Measurements from ENCODE around the gene FBP1.

The FBP1 gene

GRCh38 chr9:94611638-94612068, 27.7 kb downstream of the FBP1 start:
- Histone ChIP-seq H3K9ac (no peak overlapping the region), H3K36me3 (ENCODE audit: insufficient read depth) (no peaks in the 10 kb centered on the region), H3K79me2 (ENCODE audit: insufficient read depth, low read depth) (no peaks in the 10 kb centered on the region), H3K27me3 (ENCODE audit: insufficient read depth, low read depth) (no peaks in the 10 kb centered on the region), H3K4me2 (no peak overlapping the region; the same call in 1 of the 2 replicates), H2AFZ (ENCODE audit: low read depth) (no peak overlapping the region), H3K27ac (no peak overlapping the region), H4K20me1 (ENCODE audit: insufficient read depth) (no peaks in the 10 kb centered on the region), H3K4me3 (IDR thresholded peaks at IDR 0.05; ENCODE audit: insufficient read depth, low read depth, low read length) (no peak overlapping the region), H3K4me1 (ENCODE audit: low read depth, poor library complexity, severe bottlenecking) (peaks cover 23% of the 10 kb centered on the region)
- TF ChIP-seq CTCF (conservative IDR thresholded peaks at IDR 0.05; ENCODE audit: low read depth, low read length), result no peak

- H3K27ac ChIP-seq, result no peak overlapping the region
- TF ChIP-seq CTCF (conservative IDR thresholded peaks at IDR 0.05; ENCODE audit: low read depth, low read length), result no peak
- H3K79me2 ChIP-seq (ENCODE audit: insufficient read depth, low read depth), result no peaks in the 10 kb centered on the region
- H3K4me1 ChIP-seq (ENCODE audit: low read depth, poor library complexity, severe bottlenecking), result peaks cover 12% of the 10 kb centered on the region
- H3K27me3 ChIP-seq (ENCODE audit: insufficient read depth, low read depth), result no peaks in the 10 kb centered on the region
- H3K4me3 ChIP-seq (IDR thresholded peaks at IDR 0.05; ENCODE audit: insufficient read depth, low read depth, low read length), result no peak overlapping the region
- H4K20me1 ChIP-seq (ENCODE audit: insufficient read depth), result no peaks in the 10 kb centered on the region
- no peak overlapping the region for H2AFZ ChIP-seq (ENCODE audit: low read depth)
- H3K36me3 ChIP-seq (ENCODE audit: insufficient read depth), result no peaks in the 10 kb centered on the region
- no peak overlapping the region for H3K9ac ChIP-seq
- no peak overlapping the region for H3K4me2 ChIP-seq
These were observed 29.1 kb downstream of the FBP1 start for GRCh38 chr9:94610181-94610606.

GRCh38 chr9:94607423-94607691, 32.0 kb downstream of the FBP1 start:
- Histone ChIP-seq H3K4me1 (ENCODE audit: low read depth, poor library complexity, severe bottlenecking) (peaks cover 17% of the 10 kb centered on the region), H3K27ac (no peak overlapping the region), H3K79me2 (ENCODE audit: insufficient read depth, low read depth) (no peaks in the 10 kb centered on the region), H3K27me3 (ENCODE audit: insufficient read depth, low read depth) (no peaks in the 10 kb centered on the region), H2AFZ (ENCODE audit: low read depth) (no peak overlapping the region), H3K36me3 (ENCODE audit: insufficient read depth) (no peaks in the 10 kb centered on the region), H4K20me1 (ENCODE audit: insufficient read depth) (no peaks in the 10 kb centered on the region), H3K9ac (no peak overlapping the region), H3K4me2 (no peak overlapping the region), H3K4me3 (IDR thresholded peaks at IDR 0.05; ENCODE audit: insufficient read depth, low read depth, low read length) (no peak overlapping the region)
- no peak for TF ChIP-seq CTCF (conservative IDR thresholded peaks at IDR 0.05; ENCODE audit: low read depth, low read length)

- Histone ChIP-seq H3K4me1 (ENCODE audit: low read depth, poor library complexity, severe bottlenecking) (peaks cover 12% of the 10 kb centered on the region), H2AFZ (ENCODE audit: low read depth) (no peak overlapping the region), H3K36me3 (ENCODE audit: insufficient read depth) (no peaks in the 10 kb centered on the region), H3K9ac (no peak overlapping the region), H3K27me3 (ENCODE audit: insufficient read depth, low read depth) (no peaks in the 10 kb centered on the region), H3K4me3 (IDR thresholded peaks at IDR 0.05; ENCODE audit: insufficient read depth, low read depth, low read length) (no peak overlapping the region), H3K27ac (no peak overlapping the region), H4K20me1 (ENCODE audit: insufficient read depth) (no peaks in the 10 kb centered on the region), H3K79me2 (ENCODE audit: insufficient read depth, low read depth) (no peaks in the 10 kb centered on the region), H3K4me2 (no peak overlapping the region)
- no peak for TF ChIP-seq CTCF (conservative IDR thresholded peaks at IDR 0.05; ENCODE audit: low read depth, low read length)
These were observed 32.5 kb downstream of the FBP1 start for GRCh38 chr9:94606646-94607422.
